GM20431 (cell line): ENCODE measurements around the gene CDH22.

Experiments
- in situ Hi-C: fragments of 300-500 bp; cut with MseI, MboI; formaldehyde crosslinking; loops from one replicate; pipeline ENCODE4 v1.15.0; 2020; ENCODE audit warnings: low sequenced_read_pairs; ENCODE audit not compliant: unreplicated experiment

CDH22 gene, protein sequence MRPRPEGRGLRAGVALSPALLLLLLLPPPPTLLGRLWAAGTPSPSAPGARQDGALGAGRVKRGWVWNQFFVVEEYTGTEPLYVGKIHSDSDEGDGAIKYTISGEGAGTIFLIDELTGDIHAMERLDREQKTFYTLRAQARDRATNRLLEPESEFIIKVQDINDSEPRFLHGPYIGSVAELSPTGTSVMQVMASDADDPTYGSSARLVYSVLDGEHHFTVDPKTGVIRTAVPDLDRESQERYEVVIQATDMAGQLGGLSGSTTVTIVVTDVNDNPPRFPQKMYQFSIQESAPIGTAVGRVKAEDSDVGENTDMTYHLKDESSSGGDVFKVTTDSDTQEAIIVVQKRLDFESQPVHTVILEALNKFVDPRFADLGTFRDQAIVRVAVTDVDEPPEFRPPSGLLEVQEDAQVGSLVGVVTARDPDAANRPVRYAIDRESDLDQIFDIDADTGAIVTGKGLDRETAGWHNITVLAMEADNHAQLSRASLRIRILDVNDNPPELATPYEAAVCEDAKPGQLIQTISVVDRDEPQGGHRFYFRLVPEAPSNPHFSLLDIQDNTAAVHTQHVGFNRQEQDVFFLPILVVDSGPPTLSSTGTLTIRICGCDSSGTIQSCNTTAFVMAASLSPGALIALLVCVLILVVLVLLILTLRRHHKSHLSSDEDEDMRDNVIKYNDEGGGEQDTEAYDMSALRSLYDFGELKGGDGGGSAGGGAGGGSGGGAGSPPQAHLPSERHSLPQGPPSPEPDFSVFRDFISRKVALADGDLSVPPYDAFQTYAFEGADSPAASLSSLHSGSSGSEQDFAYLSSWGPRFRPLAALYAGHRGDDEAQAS

DNA sequence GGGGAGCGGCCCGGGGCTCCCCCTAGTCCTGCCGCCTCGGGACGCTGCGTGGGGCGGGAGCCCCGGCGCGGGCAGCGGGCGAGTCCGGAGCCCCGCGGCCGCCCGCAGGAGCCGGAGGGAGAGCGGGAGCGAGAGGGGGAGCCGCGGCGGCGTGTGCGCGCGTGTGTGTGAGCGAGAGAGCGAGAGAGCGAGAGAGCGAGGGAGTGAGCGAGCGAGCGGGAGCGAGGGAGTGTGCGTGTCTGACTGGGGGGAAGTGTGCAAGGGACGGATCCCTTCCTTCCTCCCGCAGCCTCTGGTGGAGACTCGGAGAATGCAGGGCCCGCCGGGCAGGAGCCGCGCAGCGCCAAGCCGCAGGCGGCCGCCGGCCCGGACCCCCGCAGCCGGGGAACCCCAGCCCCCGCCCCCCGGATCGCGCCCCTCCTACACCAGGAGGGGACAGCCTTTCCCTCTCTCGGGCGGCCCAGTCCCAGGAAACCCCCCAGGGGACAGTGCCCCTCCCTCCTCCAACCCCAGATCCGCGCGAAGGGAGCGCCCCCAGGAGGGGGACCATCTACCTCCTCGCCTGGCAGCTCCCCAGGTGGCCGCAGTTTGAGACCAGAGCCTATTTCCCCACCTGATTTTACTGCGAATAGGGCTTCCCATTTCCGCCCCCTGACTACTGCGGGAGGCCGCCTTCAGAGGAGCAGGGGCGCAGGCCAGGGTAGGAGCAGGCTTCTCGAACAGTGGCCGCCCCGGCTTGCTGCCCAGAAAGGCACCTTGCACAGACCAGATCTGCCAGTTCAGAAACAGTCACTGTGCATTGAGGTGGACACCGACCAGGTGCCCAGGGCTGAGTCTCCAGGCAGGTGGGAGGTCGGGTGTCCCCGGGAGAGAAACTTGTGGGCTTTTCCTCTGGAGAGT lies at the start of gene CDH22:
Gene CDH22 (minus strand): TSS at position 241 of the 900 bp plus-strand sequence. CDS start 57,204 bp downstream, outside the sequence.
- in situ Hi-C loops, result no loop called here

DNA sequence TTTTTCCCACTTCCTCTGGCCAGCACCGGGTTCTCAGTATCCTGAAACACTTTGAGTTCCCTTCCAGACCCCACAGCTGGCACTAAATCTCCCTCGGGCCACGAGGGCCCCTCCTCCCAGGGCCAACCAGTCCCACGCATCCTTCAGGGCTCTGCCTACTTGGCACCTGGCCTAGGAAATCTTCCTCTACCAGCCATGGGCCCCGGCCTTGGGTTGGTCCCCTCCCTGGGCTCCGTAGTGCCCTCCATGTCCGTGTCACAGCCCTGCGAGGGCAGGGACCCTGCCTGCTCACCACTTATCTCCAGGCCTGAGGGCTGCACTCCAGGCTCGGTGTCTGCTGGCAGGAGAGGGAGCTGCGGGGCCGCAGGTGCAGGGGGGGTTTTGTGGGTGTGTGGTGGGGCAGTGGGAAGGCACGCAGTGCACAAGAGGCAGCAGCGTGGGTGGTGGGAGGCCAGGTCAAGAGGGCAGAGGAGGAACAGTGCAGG lies 48.8 kb upstream of the CDH22 start:
- in situ Hi-C loops, result no loop called here

DNA sequence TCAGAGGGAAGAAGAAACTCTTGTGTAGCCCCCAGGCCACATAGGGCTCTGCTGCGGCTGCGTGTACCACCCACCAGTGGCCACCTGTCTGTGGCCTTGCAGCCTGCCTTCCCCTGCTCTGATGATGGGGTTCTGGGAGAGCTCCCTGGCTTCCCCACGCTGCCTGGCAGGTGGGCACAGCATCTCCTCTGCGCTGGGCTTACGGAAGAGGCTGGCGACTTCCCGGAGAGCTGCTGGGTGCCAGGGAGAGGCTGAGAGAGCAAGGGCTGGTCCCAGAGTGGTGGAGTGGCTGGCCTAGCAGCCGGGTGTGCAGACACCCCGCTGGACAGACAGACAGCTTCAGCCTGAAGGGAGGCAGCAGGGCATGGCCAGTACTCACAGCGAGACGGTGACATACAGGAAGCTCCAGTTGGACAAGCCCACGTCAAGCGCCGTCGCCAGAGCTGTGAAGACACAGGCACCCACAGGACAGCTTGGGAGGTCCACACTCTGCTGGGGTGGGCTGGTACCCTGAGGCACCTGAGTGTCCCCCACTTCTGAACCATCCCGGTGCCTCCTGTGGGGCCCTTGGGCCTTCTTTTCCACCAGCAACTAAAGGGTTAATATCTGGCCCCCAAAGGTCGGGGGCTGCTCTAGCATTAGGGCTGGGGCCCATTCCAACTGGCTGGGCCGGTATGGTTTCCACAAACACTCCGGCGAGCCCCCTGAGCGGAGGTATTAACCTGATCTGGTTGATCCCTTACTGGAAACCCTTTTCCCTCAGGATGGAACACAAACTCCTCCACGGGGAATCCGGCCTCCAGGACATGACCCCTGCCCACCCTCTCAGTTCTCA lies 48.1 kb upstream of the CDH22 start:
- in situ Hi-C loops, result no loop called here

DNA sequence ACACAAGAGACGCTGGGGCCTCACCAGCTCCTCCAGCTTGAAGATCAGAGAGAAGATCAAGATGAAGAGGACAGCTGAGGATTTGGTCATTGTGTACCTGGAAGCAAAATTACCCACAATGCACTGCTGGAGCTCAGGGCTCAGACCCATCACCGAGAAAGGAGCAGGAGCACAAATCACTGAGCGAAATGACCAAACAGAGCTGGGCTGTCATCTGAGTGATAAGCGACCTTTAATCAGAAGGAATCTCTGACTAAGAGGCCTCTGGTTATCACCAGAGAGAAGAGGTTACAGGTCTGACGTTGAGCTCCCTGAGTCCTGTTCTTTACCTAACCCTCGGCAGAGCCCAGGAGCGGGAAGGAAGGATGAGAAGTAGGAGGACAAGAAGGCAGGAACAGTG lies 47.5 kb upstream of the CDH22 start:
- in situ Hi-C loops, result no loop called here

DNA sequence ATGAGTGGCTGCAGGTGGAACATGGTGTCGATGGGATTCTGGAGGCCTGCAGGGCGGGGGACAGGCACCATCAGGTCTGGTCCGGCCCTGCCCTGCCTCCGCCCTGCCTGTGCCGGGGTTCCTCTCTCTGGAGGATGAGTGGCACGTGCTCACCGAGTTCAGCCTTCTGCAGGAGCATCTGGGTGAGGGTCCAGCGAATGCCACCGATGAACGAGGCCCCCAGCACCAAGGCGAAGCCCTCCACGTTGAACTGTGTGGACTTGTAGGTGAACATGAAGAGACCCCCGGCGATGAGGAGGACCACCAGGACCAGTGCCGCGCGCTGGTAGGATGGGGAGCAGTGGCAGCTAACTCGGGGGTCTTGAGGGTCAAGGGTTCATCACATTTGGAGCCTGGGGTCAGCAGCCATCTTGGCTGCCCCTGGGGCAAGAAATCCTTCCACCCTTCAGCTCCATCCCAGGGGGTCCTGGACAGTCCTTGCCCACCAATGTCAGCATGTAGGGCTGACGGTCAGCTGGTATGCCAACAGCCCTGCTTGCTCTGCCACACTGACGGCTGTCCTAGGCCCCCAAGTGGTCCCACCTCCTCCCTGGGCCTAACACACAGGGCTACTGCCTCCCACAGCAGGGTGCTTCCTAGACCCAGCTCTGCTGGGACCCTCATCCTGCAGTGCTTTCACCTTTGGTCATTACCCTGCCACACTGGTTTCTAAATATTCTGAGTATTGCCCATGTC lies 46.8 kb upstream of the CDH22 start:
- in situ Hi-C loops, result no loop called here

DNA sequence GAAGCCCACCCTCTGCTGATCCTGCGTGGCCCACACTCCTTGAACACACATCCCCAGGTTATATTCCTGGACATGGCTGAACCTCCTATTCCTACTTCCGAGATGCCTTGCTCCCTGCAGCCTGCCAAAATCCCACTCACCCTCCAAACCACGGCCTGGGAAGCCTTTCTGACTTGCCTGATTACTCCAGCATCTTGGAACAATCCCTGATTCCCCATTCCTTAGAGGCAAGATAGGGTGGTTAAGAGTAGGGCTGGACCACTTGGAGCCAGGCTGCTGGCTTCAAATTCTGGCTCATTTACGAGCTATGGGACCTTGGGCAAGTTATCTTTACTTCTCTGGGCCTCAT lies 45.9 kb upstream of the CDH22 start:
- in situ Hi-C loops, result no loop called here

DNA sequence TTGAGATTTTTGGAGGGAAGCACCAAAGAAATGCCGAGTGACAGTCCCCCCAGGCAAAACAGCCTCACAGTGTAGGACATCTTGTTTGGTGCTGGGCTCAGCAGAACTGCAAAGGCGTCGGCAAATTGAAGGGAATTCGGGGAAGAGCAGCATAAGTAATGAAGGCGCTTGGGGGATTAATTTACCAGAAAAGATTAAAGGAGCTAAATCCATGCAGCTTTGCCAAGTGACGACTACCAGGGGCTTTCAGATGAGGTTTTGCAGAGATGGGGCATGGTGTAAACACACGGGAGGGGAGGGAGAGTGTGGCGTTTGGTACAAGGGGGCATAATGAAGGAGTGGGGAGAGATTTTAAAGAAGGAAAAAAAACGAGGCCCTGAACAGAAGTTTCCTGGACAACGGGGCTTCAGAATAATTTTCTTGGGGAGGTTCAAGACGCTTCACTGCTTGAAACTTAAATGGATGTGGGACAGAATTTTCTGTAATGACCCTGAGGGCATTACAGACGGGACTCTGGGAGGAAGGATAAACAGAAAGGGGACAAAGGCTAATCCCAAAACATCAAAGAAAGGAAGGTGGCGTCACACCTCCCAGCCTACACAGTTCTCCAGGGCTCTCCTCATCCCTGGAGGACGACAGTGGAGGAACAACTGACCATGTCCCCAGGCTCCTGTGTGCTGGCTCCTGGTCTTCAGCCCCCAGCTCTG lies 45.4 kb upstream of the CDH22 start:
- in situ Hi-C loops, result no loop called here

DNA sequence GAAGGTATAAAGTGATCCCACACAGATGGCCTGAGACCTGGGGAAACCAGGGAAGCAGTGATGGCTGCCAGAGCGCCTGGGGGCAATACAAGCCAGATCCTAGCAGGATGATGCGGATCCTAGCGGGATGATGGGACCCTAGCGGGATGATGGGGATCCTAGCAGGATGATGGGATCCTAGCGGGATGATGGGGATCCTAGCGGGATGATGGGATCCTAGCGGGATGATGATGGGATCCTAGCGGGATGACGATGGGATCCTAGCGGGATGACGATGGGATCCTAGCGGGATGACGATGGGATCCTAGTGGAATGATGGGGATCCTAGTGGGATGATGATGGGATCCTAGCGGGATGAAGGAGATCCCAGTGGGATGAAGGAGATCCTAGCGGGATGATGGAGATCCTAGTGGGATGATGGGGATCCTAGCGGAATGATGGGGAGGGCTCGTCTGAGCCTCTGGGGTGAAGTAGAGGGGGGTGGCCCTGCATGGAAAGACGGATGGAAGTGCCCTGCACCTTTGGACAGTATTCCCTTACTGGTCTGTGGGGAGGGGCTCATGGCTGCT lies 44.2 kb upstream of the CDH22 start:
- in situ Hi-C loops, result no loop called here

DNA sequence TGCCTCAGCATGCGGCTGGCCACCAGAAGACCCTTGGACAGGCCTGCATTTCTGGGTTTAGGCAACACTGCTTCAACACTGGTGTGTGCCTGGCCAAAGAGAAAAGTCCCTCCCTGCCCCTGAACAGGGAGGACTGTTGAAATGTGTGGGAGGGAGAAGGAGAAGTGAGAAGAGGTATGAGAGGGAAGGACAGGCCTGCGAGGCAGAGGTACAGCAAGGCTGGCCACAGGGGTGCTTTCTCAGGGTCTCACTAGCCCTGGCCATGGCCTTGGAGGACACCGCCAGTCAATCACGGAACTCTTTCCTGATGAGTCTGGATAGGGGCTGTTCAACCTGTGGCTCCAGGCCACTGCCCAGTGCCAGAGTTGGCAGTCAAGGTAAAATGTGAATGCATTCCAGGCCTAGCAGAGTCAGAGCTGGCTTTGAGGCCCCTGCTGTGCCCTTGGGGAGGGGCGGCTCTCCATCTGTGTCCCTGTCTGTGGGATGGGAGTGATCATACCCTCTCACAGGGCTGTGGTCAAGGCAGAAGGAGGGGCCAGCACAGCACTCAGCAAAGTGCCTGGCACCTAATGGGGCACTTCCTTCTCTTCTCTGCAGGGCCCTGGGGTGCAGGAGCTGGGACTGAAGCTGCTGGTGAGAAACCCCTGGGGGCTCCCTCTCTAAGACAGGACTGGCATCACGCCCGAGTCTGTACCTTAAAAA lies 43.2 kb upstream of the CDH22 start:
- in situ Hi-C loops, result no loop called here

DNA sequence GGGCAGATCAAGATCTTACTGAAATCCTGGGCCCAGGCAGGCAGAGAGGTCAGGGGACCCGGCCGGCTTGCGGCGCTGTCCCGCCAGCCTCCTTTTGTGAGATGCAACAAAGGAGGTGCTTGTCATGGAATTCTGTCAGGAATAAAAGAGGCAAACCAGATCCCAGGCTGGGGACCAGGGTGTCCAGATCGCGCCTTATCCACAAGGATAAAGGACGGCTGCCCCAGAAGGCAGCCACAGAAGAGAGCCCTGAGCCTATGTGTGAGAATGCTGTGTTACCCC lies 42.6 kb upstream of the CDH22 start:
- in situ Hi-C loops, result no loop called here

DNA sequence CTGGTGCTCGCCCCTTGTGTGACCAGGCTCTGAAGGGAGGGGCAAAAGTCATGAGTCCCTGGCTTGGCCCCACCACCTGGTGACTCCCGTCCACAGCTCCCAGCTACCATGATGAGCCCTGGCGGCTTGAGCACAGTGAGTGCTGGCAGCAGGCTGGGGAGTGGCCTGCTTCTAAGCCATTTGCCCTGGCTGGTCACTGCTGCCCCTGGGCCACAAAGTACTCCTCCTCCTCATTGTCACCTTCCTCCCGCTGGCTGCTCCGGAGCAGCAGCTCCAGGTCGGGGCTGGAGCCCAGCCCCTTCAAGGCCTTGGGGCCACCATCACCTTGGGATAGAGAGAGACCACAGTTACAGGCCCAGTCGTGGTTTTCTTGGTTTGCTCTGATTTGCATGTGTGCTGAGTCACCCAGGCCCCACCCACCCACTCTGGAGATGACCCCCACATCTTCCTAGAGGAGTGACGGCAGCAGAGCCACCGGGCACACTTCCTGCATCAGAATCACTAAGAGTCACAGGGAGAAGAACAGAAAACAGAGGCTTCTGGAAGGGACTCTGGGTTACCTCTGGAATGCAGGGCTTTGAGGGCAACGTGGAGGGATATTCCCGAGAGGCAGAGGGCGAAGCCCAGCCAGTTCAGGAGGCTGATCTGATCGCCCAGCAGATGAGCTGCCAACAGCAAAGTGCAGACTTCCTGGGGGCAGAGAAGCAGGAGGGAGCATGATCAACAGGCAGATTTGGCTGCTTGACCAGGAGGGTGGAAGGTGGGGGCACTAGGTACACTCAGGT lies 42.1 kb upstream of the CDH22 start:
- in situ Hi-C loops, result no loop called here

DNA sequence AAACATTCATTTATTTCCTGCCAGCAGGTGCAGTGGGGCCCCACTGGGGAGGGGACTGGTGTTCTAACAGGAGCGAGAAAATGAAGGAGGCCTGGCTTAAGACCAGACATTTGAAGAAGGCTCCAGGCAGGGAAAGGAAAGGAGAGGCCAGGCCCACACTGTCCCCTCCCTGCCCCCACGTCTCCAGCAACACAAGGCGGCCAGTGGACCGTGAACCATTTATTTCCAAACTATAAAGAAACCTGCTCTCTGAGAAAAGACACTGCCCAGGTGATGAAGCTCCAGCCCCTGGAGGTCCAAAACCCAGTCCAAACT lies 41.4 kb upstream of the CDH22 start:
- in situ Hi-C loops, result no loop called here

DNA sequence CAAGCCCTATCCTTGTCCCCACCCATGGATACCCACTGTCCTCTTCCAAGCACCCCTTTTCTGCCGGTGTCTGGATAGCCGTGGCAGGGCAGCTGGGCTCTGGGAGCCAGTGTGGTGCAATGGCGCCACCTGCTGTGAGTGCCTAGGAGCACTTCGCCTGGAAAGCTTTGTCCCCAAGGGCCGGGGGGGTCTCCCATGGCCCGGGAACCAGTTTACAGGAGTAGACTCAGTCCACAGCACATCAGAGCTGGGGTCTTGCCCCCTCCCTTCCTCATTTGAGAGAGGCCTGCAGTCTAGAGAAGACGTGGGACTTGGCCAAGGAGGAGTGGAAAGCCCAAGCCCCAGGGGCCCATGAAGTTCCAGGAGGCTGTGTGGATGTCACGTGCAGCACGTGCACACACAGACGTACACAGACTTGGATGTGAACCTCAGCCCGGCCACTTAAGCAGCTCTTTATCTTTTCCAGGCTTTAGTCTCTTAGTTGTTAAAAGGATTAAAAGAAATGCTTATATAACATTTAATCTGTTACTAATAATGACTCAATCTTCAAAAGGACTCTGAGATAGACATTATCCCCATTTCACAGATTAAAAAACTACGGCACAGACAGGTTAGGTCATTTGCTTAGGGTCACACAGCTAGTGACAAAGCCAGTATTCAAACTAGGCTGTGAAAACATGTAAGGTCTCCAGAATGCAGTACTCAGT lies 40.9 kb upstream of the CDH22 start:
- in situ Hi-C loops, result no loop called here

DNA sequence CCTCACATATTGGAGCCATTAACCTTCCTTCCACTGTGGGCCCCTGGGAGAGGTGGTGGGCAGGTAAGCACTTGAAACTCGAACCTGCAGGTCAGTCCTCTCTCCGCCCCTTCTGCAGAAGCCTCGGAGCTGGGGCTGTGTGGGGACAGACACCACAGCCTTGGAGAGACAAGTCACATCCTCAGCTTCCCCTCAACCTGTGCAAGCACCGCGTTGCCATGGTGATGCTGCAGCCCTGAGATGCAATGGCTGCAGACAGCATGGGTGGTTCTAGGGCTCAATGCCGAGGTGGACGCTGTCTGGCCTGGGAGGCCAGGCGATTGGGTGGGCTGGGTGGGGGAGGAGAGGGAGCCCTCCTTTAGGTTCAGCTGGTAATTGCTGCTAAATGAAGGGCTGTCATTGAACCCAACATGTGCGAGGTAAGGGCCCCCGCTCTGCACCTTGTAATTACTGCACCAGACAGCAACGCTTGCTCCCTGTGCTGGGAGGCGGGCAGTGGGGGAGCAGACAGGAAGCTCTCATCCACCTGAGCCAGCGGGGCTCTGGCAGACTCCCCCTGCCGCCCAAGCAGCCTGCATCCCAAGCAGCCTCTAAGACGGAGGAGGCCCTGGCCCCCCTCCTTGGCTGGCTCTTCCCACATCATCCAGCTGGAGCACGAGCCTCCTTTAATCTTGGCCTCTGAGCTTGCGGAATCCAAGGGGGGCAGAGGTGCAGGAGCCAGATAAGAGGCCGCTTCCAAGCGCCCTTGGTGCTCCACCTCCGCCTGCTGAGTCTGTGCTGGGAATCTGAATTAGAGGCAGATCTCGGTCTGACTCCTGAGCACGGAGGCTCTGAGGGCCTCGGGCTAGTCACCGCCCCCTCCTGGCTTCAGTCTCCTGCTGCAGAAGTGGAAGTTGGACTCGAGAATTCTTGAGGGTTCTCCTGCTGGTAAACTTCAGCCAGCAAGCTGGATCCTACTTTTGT lies 39.8 kb upstream of the CDH22 start:
- in situ Hi-C loops, result no loop called here

DNA sequence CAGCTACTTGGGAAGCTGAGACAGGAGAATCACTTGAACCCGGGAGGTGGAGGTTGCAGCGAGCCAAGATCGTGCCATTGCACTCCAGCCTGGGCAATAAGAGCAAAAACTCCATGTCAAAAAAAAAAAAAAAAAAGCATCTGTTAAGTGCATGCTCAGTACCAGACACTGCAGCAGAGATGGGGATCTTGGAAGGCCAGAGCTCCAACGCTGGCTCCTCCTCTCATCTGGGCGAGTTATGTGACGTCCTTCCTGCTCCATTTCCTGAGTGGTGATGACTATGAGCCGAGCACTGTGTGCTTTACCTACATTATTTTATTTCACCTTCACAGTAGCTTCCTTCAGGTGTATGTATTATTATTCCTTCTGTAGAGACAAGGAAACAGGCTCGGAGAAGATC lies 38.5 kb upstream of the CDH22 start:
- in situ Hi-C loops, result no loop called here
